ENCODE data around the gene PAFAH2. TPM values are rescaled to one million over a fixed set of nuclear protein-coding genes. Genes with fewer than 3 reads are reported as not detected.

PAFAH2 gene
- total RNA-seq, 4 donors from 2014 or later: 6.3 to 19.2 (median 9.3) TPM

DNA sequence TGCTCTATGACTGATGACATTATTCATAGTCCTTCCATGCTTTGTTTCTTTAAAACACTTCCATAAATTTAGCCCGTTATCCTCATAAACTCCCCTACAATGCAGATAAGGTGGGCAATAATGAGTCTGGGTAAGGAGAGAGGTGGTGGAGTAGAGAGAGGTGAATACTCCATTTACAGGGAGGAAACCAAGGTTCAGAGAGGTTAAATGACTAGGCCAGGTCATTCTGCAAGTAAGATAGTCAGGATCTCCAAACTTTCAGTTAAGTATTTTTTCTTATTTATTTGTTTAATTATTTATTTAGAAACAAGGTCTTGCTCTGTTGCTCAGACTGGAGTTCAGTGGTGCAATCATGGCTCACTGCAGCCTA lies 26.1 kb downstream of the PAFAH2 start:
- no peak overlapping the region for H3K4me3 ChIP-seq
- peaks cover 0 to 99% (median 7%) of the 10 kb centered on the region in 3 donors for H3K36me3 ChIP-seq
- 75 to 80% methylated on average over 1 of the region's 1 CpG for whole genome bisulfite sequencing, 2 donors
- peaks cover 0 to 3% (median 0%) of the 10 kb centered on the region in 4 donors for H3K4me1 ChIP-seq
- no peak for DNase-seq (ENCODE audit: low spot score in 2 of 2)
- no peak overlapping the region for H3K27ac ChIP-seq
- H3K27me3 ChIP-seq: no peaks in the 10 kb centered on the region
- TF ChIP-seq POLR2A (IDR thresholded peaks at IDR 0.05): no peak
- no peak for TF ChIP-seq EP300 (IDR thresholded peaks at IDR 0.05)
- TF ChIP-seq CTCF (IDR thresholded peaks at IDR 0.05): no peak
- H3K9me3 ChIP-seq: no peaks in the 10 kb centered on the region

DNA sequence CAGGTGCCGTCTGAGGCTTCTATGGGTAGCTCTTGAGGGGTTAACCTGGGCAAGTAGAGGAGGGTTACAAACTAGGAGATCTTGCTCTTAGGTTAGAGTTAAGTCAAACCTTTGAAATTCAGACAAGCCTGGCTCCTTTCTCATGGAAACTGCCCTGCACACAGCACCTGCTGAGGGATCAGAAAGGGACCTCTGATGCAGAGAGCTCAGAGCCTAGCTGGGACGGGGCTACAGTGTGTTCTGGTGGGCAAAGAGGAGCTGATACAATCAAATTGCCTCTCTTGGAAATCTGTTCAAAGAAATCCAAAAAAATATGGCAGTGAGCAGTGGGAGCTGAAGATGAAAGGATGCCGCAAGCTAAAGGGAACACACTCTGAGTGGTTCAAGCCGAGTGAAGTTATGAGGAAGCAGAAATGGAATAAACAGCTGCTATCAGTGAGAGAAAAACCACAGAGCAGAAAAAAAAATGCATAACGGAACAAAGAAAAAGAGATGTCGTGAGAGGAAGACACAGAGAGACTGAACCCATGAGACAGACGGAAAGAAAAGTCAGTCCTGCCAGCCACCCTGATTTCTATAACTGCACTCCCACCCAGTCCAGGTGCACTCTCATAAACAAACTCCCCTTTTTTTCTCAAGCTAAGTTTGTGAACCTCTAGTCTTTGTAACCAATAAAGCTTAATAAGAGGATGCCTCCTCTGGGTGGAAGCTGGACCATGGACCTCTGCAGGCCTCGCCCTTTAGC lies 26.6 kb downstream of the PAFAH2 start:
- Histone ChIP-seq H3K4me3 (no peak overlapping the region), H3K4me1 (peaks cover 0 to 3% (median 0%) of the 10 kb centered on the region in 4 donors), H3K9me3 (no peaks in the 10 kb centered on the region), H3K36me3 (peaks cover 0 to 99% (median 2%) of the 10 kb centered on the region in 3 donors), H3K27ac (no peak overlapping the region), H3K27me3 (no peaks in the 10 kb centered on the region)
- WGBS, 2 donors: 65 to 75% methylated on average over 8 of the region's 8 CpGs
- DNase-seq (ENCODE audit: low spot score in 2 of 2): no peak
- TF ChIP-seq CTCF (IDR thresholded peaks at IDR 0.05) (no peak), POLR2A (IDR thresholded peaks at IDR 0.05) (no peak), EP300 (IDR thresholded peaks at IDR 0.05) (no peak)

GRCh38 chr1:25967308-25967707 lies 30.6 kb downstream of the PAFAH2 start:
- peaks cover 0 to 3% (median 0%) of the 10 kb centered on the region in 4 donors for H3K4me1 ChIP-seq
- no peaks in the 10 kb centered on the region for H3K27me3 ChIP-seq
- peaks cover 0 to 99% (median 4%) of the 10 kb centered on the region in 3 donors for H3K36me3 ChIP-seq
- no peak overlapping the region for H3K4me3 ChIP-seq
- no peak for TF ChIP-seq CTCF (IDR thresholded peaks at IDR 0.05)
- no peak for TF ChIP-seq EP300 (IDR thresholded peaks at IDR 0.05)
- no peak for TF ChIP-seq POLR2A (IDR thresholded peaks at IDR 0.05)
- no peaks in the 10 kb centered on the region for H3K9me3 ChIP-seq
- H3K27ac ChIP-seq: no peak overlapping the region
- 72 to 73% methylated on average over 3 of the region's 3 CpGs for WGBS, 2 donors
- DNase-seq (ENCODE audit: low spot score in 2 of 2): no peak

DNA sequence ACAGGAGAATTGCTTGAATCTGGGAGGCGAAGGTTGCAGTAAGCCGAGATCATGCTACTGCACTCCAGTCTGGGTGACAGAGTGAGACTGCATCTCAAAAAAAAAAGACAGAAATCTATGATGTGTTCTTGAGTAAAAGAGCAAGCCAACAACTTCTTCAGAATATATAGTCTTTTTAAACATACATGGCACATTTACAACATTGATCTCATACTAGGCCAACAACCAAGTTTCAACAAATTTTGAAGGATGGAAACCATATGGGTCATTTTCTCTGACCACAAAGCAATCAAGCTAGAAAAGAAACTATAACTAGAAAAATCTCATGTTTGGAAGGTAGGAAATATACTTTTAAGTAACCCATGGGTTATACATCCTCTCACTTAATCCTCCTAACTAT lies 38.3 kb downstream of the PAFAH2 start:
- Histone ChIP-seq H3K27ac (no peak overlapping the region), H3K36me3 (peaks cover 0 to 81% (median 20%) of the 10 kb centered on the region in 3 donors), H3K4me3 (no peak overlapping the region), H3K4me1 (no peaks in the 10 kb centered on the region), H3K27me3 (no peaks in the 10 kb centered on the region), H3K9me3 (peaks cover 0 to 5% (median 0%) of the 10 kb centered on the region in 4 donors)
- TF ChIP-seq EP300 (IDR thresholded peaks at IDR 0.05): no peak
- TF ChIP-seq POLR2A (IDR thresholded peaks at IDR 0.05): no peak
- no peak for TF ChIP-seq CTCF (IDR thresholded peaks at IDR 0.05)
- DNase-seq (ENCODE audit: low spot score in 2 of 2): no peak
- 92 to 95% methylated on average over 2 of the region's 2 CpGs for WGBS, 2 donors

DNA sequence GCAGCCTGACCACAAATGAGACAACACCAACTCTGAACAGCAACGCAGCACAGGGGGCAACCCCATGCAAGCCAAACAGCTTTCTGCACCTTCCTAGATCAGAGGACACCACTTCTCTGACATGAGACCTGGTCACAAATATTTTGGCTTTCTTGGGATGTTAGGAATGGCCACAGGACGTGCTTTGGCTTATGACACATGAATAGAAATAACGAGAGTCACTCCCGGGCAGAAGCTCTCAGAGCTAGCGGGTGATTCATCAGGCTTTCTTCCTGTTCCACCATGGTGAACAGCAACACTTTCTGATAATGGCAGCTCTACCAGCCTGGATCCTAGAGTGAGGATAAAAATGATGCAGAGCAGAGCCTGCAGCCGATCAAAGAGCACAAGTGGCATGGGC lies 39.4 kb downstream of the PAFAH2 start:
- Histone ChIP-seq H3K4me3 (no peak overlapping the region), H3K4me1 (no peaks in the 10 kb centered on the region), H3K27me3 (no peaks in the 10 kb centered on the region), H3K36me3 (peaks cover 0 to 70% (median 16%) of the 10 kb centered on the region in 3 donors), H3K9me3 (peaks cover 0 to 5% (median 0%) of the 10 kb centered on the region in 4 donors), H3K27ac (no peak overlapping the region)
- 91% methylated on average over 6 of the region's 6 CpGs for WGBS, 2 donors
- no peak for TF ChIP-seq POLR2A (IDR thresholded peaks at IDR 0.05)
- no peak for TF ChIP-seq EP300 (IDR thresholded peaks at IDR 0.05)
- TF ChIP-seq CTCF (IDR thresholded peaks at IDR 0.05): no peak
- no peak for DNase-seq (ENCODE audit: low spot score in 2 of 2)
